Medulla oblongata (tissue), 1 donor: ENCODE results near the gene GNG14.
A peak's percentile ranks its signal among the peaks of the same experiment; 100 is the strongest.
"Not testable (repeated sequence)": the region's sequence is repeated elsewhere in the genome, so short reads cannot be mapped to it uniquely, and the experiment has no call there.

ENCODE experiments used
- DNase-seq: peaks from one replicate; pipeline ENCODE4 v3.0.0-alpha.2; 2015; ENCODE audit errors: extremely low spot score

Gene GNG14

DNA sequence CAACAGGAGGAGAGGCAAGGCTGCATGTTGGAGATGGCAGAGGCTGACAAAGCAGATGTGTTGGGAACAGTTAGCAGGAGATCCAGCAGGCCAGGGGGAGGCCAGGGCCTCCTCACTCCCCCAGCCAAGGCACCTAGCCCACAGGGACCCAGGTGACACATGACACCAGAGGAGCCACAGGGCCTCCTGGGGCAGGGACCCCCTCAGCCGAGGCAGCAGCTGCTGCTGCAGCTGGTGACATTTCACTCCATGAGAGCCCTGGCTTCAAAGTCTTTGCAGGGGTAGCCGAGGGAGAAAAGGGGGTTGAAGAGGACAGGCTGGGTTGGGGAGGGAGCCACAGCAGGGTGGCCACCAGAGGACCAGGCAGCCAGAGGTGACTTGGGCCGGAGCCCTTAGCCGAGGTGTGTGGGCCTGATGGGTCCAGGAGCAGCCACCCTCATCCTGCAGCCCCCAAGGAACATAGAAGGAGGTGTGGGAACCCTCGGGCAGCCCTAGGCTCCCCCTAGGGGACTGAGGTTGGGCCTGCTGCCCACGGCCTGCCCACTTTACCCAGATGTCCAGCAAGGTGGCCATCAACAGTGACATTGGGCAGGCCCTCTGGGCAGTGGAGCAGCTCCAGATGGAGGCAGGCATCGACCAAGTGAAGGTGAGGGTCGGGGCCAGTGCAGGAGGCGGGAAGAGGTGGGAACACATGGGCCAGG, at the start of gene GNG14:
Gene GNG14, plus strand, starts transcription at position 503 of the 701 bp plus-strand sequence. Its CDS starts 51 bp downstream, at position 554.
- DNase-seq, result no peak

DNA sequence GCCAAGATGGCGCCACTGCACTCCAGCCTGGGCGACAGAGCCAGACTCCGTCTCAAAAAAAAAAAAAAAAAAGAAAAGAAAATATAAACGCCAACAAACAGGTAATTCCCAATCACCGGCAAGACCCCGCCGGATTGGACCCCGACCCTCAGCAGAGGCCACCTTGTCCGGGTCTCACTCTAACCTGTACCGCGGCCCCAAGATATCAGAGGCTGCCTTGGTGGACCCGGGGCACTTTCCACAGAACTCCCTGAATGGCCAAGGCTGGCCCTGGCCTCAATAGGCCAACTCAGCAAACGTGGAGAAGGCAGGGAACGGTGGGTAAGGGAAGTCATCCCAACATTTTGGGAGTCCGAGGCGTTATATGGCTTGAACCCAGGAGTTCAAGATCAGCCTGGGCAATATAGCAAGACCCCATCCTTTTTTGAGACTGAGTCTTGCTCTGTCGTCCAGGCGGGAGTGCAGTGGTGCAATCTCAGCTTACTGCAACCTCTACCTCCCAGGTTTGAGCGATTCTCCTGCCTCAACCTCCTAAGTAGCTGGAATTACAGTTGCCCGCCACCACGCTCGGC, 49.1 kb upstream of the GNG14 start:
- DNase-seq, result no peak

DNA sequence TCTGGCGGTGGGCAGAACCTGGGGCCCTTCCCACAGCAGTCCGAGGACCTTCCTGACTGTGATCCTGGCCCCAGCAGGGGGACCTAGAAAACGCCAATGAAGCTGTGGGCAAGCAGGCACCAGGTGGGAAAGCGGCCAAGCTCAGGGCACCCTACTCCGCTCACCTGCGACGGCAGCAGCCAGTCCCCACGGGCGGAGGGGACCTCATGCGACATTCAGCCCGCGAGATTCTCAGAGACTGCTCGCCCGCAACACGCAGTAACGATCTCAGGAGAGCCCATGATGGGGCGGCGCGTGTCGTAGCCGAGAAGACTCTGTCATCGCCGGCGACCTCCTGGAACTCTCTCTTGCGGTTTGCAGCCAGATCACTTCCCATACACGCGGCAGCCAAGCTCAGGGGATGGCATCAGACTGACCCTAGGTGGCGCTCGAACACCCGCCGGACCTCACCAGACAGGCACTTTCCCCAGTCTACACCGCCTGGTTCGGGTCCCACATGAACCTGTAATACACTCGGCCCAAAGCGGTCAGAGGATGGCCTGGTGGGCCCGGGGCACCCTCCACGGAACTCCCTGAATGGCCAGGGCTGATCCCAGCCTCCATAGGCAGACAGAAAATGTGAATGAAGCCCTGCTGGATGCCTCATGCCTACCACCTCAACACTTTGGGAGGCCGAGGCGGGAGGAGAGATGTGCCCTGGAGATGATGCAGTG, 47.7 kb upstream of the GNG14 start:
- DNase-seq, result peak; percentile 82

DNA sequence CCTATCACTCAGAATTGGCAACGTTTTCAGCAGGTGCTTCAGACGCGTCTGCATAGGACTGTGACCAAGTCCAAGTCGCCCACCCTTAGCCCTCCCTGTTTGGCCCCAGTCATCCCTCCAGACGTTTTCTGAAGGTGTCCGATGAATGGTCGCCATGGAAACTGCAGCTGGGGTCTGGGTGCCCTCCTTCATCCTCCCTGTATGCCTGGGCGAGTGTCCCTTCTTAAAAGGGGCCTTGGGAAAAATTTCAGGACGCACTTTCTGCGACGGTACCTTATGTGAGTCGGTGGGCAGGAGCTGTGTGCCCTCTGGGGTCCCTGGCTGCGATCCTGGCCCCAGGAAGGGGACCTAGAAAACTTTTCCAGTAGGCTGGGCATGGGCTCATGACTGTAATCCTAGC, 46.3 kb upstream of the GNG14 start:
- DNase-seq, result no peak

DNA sequence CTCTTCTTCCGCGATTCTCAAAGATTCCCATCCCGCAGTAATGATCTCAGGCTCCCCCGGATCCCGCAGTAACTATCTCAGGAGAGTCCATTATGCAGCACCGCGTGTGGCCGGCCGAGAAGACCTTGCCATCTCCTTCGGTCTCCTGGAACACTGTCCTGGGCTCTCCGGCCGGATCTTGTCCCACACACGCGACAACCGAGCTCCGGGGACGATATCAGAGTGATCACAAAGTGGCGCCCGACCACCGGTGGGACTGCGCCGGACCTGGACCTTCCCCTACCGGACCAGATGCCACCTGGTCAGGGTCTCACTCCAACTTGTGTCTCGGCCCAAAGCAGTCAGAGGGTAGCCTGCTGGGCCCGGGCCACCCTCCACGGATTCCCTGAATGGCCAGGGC, 45.3 kb upstream of the GNG14 start:
- no peak for DNase-seq

DNA sequence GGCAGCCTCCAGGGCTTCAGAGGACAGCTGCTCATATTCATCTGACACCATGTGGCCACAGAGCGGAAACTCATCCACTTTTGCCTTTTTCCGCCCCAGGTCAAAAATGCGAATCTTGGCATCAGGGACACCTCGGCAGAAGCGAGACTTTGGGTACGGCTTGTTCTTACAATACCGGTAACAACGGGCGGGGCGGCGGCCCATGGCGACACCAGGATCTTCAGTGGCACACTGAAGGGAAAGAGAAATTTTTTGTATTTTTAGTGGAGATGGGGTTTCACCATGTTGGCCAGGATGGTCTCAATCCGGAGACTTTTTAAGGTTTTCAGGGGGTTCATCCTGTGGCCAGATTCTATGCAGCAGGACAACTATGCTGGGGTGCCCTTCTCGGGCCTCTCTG, 44.1 kb upstream of the GNG14 start:
- not testable (repeated sequence) for DNase-seq

DNA sequence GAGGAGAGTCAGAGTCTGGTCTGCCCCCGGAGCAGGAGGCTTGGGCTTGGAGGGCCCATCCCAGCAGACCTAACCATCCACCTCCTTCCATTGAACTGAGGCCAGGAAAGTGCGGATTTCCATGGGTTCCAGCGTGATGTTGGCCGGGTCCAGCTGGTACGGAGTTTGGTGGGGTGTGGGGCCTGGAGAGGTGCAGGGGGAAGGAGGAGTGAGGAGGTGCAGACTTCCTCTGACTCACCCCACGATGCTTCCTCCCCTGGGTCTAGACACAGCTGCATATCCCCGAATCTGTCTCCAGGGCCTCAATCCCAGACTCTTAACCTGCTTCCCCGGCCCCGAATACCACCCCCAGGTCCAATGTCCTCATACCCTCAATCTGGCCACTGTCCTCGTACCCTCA, 41.2 kb upstream of the GNG14 start:
- no peak for DNase-seq

DNA sequence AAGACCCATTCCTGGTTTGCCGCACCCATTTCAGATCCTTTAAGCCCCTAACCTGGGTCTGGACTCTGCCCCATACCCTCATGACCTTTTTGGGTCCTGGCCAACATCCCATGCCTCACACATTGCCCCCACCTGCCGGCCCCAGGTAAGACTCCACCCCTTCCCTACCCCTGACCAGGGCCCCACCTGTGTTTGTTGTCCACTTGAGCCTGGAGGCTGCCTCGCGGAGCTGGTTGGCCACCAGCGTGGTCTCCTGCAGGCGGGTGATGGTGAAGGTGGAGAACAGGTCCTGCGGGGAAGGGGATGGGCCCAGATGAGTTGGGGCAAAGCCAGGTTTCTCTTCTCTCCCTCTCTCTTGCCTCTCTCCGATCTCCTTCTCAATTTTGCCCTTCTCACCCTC, 40.8 kb upstream of the GNG14 start:
- DNase-seq, result no peak

DNA sequence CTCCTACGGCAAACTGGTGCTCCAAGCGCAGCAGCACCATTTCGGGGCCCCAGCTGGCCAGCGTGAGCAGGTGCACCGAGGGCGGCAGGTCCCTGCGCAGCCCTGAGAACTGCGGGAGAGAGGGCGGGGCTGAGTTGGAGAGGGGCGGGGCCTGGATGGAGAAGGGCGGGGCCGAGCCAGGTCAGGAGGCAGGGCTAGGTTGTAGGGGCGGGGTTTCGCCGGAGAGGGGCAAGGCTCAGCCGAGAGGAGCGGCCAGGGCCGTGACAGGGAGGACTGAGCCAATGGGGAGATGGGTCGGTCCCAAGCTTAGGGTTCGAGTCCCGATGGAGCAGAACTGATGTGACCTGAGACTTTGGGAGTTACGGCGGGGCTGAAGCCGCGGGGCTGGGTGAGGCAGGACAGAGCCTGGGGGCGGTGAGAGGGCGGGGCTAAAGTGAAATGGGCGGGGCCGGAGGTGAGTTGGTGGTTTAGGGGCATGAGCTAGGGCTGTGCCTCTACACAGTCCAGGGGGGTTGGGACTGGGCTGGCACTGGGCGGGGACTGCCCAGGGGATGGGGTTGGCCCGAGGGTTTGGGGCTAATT, 40.2 kb upstream of the GNG14 start:
- DNase-seq, result no peak

DNA sequence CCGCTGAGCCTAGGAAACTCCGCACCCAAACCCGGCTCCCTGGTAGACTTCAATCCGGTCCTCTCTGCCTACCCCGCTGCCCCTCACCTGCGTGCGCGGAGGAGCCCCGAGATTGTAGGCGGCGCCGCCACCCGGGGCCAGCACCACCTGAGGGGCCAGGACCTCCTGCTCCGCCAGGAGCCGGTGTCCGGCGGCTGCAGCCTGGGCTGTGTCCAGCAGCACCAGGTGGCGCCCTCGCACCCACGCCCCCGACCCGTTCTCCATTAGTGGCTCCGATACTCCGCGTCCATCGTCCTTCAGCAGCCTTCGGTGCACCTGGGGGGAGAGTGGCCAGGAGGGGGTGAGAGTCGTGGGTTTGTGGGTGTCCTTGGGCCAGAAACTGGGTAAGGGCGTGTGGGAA, 39.7 kb upstream of the GNG14 start:
- DNase-seq, result no peak

DNA sequence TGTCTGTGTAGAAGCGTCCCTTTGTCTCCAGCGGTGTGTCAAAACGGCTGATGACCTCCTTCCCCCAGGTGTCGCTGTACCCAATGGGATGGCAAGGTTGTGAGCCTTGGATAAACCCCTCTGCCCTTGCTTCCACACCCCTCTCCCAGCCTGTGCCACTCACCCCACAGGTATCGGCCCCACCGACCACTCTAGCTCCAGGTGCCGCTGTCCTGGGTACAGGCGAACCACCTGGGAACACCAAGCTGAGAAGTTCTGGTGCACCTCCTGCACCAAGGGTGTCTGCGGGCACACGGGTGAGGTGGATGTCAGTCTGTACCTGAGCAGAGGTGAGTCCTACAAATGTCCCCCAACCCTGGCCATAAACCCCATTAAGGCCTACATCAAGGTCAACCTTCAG, 37.9 kb upstream of the GNG14 start:
- no peak for DNase-seq

DNA sequence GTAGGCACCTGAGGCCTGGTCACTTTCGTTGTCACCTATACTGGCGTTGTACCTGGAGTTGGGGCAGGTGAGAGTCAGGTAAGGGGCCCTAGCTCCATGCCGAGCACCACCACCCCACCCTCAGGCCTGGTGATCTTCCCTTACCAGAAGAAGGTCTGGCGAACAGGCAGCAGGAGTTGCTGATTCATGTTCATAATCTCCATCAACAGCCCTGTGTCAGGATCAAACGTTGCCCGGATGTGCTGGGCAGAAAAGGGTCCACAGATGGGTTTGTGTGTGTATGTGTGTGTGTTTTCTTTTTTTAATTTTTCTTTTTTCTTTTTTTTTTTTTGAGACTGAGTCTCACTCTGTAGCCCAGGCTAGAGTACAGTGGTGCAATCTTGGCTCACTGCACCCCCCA, 35.6 kb upstream of the GNG14 start:
- DNase-seq, result no peak

DNA sequence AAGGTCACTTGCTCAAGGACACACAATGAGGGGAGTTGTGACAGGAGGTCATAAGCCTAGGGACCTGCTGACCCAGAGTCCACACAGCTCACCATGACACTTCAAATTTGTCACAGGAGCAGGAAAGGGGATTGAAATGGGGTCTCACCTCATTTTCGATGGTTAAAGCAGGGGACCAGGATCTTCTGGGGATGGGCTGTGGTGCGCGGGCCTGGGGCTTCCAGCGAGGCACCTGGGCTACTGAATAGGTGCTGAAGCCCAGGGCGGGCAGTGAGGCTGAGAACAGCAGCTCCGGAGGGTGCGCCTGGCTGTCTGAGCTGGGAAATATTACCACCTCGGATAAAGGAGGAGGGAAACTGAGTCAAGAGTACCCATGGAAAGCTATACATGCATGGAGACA, 32.3 kb upstream of the GNG14 start:
- no peak for DNase-seq

DNA sequence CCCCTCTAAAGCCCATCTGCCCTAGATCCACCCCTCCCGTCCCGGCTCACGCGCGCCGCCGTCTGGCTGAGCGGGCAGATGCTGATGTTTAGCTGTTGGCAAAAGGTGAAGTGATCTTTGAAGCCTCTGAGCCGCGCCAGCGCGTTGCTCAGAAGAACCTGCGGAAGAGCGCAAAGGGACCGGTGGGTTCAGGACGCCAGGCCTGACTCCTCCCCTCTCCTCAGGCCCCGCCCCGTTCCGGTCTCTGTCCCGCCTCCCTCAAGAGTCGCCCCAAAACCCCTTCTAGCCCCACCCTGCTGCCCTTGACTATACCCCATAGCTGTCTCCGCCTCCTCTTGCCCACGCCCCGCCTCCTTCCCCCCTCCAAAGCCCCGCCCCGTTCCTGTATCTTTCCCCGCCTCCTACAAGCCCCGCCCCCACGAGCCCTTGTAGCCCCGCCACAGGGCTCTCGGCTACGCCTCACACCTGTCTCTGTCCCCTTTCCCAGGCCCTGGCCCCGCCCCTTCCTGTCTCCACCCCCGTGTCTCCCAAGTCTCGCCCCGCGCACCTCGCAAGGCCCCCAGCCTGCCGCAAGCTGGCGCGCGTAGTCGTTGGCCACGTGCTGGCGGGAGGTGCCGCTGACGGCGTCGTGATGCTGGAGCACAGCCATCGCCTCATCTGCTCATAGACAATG, 30.8 kb upstream of the GNG14 start:
- DNase-seq, result no peak

DNA sequence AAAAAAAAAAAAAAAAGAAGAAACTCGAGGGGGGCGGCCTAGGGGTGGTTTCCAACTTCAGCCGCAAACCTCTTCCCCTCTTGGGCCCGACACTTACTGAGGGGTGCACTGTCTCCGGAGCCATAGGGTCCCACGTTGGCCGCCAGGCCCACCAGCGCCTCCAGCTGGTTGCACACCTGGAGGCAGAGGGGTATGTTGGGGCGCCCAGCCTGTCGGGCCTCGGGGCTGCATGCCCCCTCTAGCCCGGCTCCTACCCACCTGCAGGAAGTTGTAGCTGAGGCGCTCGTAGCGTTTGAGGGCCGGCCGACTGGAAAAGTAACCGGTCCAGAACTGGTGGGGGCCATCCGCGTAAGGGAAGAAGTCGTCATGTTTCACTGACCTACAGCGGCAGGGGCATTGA, 29.8 kb upstream of the GNG14 start:
- DNase-seq, result no peak

DNA sequence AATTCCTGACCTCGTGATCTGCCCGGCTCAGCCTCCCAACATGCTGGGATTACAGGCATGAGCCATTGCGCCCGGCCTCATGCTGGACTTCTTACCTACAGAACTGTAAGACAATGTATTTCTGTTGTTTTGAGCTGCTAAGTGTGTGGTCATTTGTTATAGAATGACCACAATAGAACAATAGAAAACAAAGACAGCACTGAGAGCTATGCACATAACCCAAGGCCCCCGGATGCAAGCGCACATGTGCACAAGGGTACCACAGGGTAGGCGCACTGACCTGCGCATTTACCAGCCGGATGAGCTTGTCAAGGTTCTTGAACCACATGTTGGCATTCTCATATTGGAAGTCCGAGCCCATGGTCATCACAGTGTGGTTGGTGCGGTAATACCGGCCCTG, 26.8 kb upstream of the GNG14 start:
- peak; percentile 45 for DNase-seq

DNA sequence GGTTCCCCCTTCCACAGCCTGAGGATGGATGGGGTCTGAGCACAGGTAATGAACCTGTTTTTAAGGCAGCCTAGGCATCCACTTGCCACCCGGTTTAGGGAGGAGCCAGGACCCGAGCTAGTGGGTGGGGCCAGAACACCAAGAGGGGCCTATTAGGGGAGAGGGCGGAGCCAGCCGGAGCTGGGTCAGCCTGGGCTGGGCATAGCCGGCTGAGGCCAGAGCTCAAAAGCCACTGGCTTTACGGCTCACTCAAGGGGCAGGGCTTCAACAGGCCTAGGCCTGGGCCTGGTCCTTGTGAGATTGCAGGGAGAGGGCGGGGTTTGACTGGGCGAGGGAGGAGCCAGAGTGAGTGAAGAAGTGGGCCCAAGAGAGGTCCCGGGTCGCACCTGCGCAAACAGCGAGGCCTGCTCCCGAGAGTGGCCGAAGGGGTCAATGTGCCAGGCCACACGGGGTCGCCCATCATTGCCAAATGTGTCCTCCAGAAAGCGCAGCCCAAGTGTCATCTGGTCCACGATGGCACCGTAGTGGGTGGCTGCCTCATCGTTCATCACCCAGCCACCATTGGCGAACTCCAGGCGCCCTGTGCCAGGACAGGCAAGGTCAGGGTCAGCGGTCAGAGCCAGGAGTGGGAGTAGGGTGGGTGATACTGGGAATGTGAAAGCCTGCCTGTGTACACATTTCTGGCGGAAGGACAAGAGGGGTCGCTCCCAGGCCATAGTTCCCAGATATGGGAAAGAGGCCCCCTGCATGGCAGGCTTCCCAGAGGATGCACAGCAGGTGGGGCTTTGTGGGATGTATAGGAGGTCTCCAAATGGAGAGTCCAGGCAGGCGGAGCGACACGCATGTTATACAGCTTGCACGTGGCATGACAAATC, 23.2 kb upstream of the GNG14 start:
- no peak for DNase-seq

DNA sequence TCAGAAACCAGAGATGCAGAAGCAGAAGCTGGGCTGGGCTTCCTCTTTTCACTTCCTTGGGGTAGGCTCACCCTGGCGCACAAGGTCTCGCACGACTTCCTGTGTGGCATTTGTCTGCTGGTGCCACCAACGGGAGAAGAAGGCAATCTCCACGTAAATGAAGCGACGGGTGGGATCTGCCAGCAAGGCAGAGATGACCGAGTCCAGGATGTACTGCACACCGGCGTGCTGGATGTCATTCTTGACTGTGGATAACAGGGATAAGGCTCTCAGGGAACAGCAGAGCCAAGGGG, 22.6 kb upstream of the GNG14 start:
- DNase-seq, result peak; percentile 61

DNA sequence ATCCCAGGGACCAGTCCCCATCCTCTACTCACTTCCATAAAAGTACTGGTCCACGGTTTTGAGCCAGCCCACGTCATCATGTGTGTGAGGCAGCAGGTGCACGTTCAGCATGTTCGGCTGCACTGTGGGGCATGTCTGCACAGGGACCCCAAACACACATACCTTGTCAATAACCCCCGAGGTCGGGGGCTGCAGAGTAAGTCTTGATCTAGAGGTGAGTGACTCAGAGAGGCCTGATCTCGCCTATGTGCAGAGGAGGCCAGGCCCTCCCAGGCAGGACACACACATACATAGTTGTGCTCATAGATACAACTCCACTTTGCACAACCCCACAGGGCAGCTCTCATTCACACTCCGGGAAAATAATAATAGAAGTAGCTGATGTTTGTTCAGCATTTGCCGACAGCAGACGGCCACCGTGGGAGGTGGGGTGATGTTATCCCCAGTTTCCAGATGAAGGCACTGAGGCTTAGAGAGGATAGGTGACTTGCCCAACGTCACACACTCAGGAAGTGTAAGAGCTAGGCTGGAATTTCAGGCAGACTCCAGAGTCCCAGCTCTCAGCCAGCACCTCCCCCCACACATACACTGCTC, 22.0 kb upstream of the GNG14 start:
- DNase-seq, result no peak

DNA sequence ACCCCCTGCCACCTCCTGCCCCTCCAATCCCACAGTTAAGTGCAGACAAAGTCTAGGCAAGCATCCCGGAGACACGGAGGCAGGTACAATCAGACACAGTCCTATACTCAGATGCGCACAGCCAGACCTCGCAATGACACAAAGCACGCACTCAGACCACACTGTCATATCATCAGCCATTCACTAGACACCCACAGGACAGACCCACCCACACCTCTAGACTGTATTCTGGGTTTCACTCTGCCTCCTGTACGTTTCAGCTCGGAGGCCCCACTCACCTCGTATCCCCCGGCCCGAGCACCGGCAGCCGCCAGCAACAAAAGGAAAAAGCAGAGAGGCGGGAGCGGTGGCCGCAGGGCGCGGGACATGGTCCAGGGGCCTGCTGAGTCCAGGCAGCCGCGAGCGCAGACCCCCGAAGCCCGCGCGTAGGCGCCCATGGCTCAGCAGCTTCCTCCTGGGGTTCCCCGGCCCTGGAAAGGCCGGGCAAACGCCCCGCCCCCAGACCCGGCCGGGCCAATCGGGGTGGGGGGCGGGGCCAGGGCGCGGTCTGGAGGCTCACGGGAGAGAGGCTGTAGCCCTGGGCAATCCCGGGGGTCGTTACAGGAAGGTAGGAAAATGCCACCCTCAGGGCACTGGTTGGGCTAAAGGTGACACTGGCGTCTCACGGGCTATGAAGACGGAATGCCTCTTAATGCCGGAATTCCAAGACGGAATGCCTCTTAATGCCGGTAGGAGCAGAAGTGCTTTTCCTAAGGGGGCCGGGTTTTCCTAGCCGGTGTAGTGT, 21.3 kb upstream of the GNG14 start, which contains the start of the genes MAN2B1 and WDR83:
Gene MAN2B1, minus strand, starts transcription at position 478 of the 784 bp plus-strand sequence. Its CDS starts 41 bp downstream, at position 437.
Gene WDR83, plus strand, starts transcription at position 543 of the 784 bp plus-strand sequence. CDS start 2,984 bp downstream, outside the sequence.
- peak; percentile 87 for DNase-seq
